GM18870 (cell line): ENCODE measurements around the gene SDK1.
"Not testable (repeated sequence)": the region's sequence is repeated elsewhere in the genome, so short reads cannot be mapped to it uniquely, and the experiment has no call there.

ENCODE experiments used
- ATAC-seq: cut with Tn5 transposase; IDR thresholded peaks from one replicate; pipeline ENCODE4 v1.9.1; 2021; ENCODE audit warnings: moderate library complexity; ENCODE audit not compliant: unreplicated experiment

The SDK1 gene

GRCh38 chr7:3909128-3909527, 608.1 kb downstream of the SDK1 start:
- no peak for ATAC-seq

GRCh38 chr7:3910054-3910453, 609.0 kb downstream of the SDK1 start:
- ATAC-seq, result no peak

- no peak for ATAC-seq
Measured at GRCh38 chr7:3911685-3912084, 610.6 kb downstream of the SDK1 start.

GRCh38 chr7:3912291-3912690, 611.2 kb downstream of the SDK1 start:
- no peak for ATAC-seq

GRCh38 chr7:3914051-3914775, 613.2 kb downstream of the SDK1 start:
- no peak for ATAC-seq

GRCh38 chr7:3915337-3915878, 614.4 kb downstream of the SDK1 start:
- no peak for ATAC-seq

GRCh38 chr7:3916146-3916545, 615.1 kb downstream of the SDK1 start:
- ATAC-seq, result no peak

- no peak for ATAC-seq
Measured at GRCh38 chr7:3917436-3917835, 616.4 kb downstream of the SDK1 start.

- ATAC-seq, result no peak
Measured at GRCh38 chr7:3918576-3918975, 617.5 kb downstream of the SDK1 start.

- no peak for ATAC-seq
Measured at GRCh38 chr7:3922175-3922635, 621.2 kb downstream of the SDK1 start.

- ATAC-seq, result no peak
Measured at GRCh38 chr7:3923307-3923918, 622.4 kb downstream of the SDK1 start.

GRCh38 chr7:3924277-3924676, 623.2 kb downstream of the SDK1 start:
- ATAC-seq, result no peak

- no peak for ATAC-seq
Measured at GRCh38 chr7:3927446-3928110, 626.5 kb downstream of the SDK1 start.

GRCh38 chr7:3928727-3929515, 627.9 kb downstream of the SDK1 start:
- ATAC-seq, result no peak

GRCh38 chr7:3931843-3932242, 630.8 kb downstream of the SDK1 start:
- ATAC-seq, result no peak

- no peak for ATAC-seq
Measured at GRCh38 chr7:3937146-3937545, 636.1 kb downstream of the SDK1 start.

GRCh38 chr7:3937605-3938004, 636.6 kb downstream of the SDK1 start:
- no peak for ATAC-seq

GRCh38 chr7:3941706-3942105, 640.7 kb downstream of the SDK1 start:
- not testable (repeated sequence) for ATAC-seq

GRCh38 chr7:3942276-3942675, 641.2 kb downstream of the SDK1 start:
- ATAC-seq, result no peak

GRCh38 chr7:3942816-3943745, 642.0 kb downstream of the SDK1 start:
- no peak for ATAC-seq
